GM21447 (cell line): Measurements from ENCODE around the gene FXYD3.

ENCODE experiments used
- ATAC-seq: cut with Tn5 transposase; IDR thresholded peaks from one replicate; pipeline ENCODE4 v1.9.1; 2021; ENCODE audit not compliant: unreplicated experiment

FXYD3 gene, protein sequence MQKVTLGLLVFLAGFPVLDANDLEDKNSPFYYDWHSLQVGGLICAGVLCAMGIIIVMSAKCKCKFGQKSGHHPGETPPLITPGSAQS

DNA sequence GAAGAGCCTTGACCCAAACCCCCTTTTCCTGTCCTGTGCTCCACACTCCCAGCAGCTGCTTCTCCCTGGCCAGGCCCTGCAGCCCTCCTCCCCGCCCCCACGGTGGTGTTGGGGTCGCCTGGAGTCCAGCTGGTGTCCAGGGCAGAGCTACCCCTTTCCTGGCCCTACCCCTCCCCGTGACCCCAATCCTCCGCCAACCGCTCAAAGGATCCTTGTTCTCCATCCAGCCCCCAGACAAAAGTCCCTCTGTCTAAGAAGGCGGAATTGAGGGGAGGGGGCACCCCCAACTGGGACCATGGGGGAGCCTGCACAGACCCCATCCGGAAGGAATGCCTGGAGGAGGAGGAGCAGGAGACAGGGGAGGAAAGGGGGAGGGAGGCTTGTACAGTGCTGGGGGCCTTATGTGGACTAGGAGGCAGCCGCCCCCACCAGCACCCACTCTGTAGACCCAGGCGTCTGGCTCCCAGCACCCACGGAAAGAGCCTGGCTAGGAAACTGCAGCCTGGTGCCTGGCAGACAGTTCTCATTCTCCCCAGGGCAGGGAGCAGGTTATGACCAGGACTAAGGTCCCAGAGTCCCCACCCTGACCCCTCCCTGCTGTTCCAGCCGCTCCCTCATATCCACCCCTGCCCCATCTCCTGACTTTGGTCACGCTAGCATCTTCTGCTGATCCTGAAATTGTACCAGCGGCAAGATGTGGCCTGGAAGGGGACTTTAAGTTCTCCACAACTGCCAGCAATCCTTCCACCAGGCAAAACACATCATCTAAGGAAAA, at the start of gene FXYD3:
Gene FXYD3, plus strand, starts transcription at position 647 of the 775 bp plus-strand sequence. CDS start 3,554 bp downstream, outside the sequence.
- no peak for ATAC-seq

DNA sequence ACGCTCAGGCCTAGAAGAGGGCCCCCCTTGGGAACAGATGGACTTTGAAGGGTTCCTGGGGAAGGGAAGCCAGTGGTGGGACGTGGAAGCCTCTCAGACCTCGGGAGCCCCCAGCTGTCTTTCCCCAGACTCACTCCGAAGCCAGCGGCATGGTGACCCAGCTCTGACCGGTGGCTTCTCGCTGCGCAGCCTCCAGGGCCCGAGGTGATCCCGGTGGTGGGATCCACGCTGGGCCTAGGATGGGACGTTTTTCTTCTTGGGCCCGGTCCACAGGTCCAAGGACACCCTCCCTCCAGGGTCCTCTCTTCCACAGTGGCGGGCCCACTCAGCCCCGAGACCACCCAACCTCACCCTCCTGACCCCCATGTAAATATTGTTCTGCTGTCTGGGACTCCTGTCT, 49.5 kb upstream of the FXYD3 start:
- ATAC-seq = no peak

DNA sequence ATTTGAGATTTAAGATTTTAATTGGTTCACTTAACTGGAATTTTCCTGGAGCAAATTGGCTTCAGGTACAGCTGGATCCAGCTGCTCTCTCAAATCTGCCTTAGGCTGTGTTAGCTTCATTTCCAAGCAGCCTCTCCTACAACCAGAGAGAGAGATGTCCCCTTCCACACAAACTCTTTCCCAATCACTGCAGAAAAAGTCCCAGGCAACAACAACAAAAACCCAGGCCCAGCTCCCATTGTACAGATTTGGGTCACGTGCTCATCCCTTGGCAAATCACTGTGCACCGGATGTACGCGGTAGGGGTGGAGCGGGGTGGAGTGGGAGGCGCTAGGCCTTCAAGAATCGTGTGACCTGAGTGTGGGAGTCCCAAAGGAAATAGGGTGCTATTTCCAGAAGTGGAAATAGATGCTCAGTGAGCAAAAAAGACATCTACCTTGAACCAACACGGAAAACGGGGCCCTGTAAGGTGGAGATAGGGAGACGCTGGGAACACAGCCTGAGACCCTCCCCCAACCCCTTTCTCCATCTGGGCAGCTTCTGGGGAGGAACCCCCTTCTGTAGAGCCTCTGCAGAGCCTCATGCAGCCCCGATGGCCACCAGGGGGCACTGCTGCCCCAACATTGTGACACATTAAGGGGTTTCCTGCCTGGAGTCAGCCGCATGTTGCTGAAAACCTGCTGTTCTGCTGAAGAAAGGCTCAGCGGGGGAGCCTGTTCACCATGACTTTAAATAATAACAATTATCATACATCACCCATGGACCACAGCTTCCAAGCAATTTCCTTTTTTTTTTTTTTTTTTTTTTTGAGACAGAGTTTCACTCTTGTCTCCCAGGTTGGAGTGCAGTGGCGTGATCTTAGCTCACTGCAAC, 48.7 kb upstream of the FXYD3 start:
- ATAC-seq = peak; percentile 77

- ATAC-seq = no peak
Observed at GRCh38 chr19:35068941-35069634, 46.5 kb upstream of the FXYD3 start.

- ATAC-seq = no peak
Observed at GRCh38 chr19:35069696-35070095, 45.9 kb upstream of the FXYD3 start.

DNA sequence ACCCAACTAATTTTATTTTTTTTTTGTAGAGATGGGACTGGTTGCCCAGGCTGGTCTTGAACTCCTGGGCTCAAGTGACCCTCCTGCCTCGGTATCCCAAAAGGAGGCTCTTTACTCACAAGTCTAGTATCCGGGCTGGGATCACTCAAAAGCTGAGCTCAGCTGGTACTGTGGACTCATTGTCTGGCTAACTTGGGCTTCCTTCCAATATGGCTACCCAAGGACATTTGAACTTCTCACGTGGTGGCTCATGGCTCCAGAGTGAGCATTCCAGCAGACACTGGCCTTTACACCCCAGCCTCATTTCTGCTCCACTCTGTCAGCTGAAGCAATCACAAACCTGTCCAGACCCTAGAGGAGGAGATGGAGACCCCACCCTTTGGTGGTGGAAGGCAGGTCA, 45.2 kb upstream of the FXYD3 start:
- no peak for ATAC-seq

DNA sequence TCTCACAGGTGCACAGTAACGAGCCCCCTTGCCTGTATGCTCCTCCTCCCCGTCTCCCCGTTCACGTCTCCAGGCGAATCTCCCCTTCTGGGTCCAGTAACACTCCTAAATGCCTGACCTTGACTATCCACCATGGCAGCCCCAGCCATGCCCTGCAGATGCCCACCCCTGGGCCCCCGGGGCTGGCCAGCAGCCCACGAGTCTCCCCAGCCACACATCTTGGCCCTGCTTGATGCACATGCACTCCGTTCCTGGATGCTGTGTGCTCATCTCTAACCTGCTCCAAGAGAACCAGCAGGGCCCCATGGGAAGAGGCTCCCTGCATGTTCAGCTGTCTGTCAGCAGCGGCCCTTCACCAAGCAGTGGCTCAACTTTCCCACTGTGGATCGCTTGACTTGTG, 42.1 kb upstream of the FXYD3 start:
- ATAC-seq = no peak

DNA sequence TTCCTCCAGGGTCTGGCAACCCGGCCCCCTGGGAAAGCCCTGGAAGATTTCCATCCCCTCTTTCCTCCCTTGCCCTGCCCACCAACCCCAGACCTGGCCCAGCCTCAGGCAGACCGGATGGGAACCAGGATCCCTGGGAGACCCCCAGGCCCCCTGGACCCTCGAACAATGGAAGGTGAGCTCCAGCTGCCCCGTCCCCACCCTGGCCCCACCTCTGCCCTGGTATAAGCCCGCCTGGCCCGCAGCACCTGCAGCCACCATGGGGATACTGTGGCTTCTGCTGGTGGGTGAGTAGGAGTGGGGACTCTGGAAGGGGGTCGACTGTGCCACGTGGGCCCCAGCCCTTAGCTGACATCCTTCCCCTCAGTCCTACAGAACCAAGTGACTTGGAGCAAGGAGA, 41.7 kb upstream of the FXYD3 start:
- ATAC-seq = no peak

GRCh38 chr19:35074426-35075201, 41.0 kb upstream of the FXYD3 start:
- no peak for ATAC-seq

GRCh38 chr19:35075202-35076025, 40.2 kb upstream of the FXYD3 start:
- ATAC-seq = no peak

DNA sequence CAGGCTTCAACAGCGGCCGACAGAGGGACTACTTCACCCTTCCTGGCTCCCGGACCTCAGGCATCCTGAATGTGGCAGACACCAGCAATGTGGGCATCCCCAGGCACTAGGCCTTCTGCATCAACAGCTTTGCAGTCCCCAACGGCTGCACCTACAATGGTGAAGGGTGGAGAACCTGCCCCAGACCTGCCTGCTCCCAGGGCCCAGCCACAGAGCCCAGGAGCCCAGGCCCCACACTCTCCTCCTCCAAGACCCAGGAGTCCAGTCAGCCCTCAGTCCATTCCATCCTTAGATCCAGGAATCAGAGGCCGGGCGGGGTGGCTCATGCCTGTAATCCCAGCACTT, 39.6 kb upstream of the FXYD3 start:
- no peak for ATAC-seq

GRCh38 chr19:35076657-35077056, 39.0 kb upstream of the FXYD3 start:
- no peak for ATAC-seq

GRCh38 chr19:35077411-35078223, 38.0 kb upstream of the FXYD3 start:
- ATAC-seq = no peak

DNA sequence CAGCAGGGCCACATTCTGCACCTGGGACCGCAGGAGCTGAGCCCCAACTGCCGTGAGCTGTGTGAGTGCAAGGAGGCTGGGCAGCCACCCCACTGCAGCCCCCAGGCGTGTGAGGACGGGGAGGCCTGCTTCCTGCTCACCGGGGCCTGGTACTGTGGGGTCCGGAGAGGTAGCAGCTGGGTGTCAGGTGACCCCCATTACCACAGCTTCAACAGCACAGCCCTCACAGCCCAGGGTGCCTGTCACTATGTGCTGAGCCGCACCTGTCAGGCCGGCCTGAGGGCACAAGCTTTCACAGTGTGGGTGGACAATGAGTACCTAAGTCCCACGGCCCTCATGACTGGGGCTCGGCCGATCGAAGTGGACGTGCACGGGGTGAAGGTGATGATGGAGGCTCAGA, 35.8 kb upstream of the FXYD3 start:
- no peak for ATAC-seq

- ATAC-seq = no peak
Observed at GRCh38 chr19:35080613-35081170, 34.9 kb upstream of the FXYD3 start.

- ATAC-seq = no peak
Observed at GRCh38 chr19:35081201-35081600, 34.4 kb upstream of the FXYD3 start.

GRCh38 chr19:35083691-35084508, 31.7 kb upstream of the FXYD3 start:
- ATAC-seq = no peak

DNA sequence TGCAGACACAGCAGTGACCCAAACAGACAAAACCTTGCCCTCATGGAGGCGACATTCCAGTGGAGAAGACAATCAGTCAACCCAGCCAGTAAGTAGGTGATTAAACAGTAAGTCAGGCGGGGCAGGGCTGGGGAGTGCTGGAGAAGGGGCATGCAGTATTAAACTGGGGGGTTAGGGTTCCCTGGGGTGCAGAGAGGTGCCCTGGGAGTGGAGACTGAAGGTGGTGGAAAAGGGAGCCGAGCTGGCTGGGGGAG, 31.2 kb upstream of the FXYD3 start:
- no peak for ATAC-seq
